Anterior cingulate cortex (tissue), 58 donors: ENCODE data around the gene MSH5.

Experiments used
- DNase-seq, 58 donors: peaks; one replicate each; lab custom pipeline; 2025; lab: John Stamatoyannopoulos, UW

Gene MSH5

DNA sequence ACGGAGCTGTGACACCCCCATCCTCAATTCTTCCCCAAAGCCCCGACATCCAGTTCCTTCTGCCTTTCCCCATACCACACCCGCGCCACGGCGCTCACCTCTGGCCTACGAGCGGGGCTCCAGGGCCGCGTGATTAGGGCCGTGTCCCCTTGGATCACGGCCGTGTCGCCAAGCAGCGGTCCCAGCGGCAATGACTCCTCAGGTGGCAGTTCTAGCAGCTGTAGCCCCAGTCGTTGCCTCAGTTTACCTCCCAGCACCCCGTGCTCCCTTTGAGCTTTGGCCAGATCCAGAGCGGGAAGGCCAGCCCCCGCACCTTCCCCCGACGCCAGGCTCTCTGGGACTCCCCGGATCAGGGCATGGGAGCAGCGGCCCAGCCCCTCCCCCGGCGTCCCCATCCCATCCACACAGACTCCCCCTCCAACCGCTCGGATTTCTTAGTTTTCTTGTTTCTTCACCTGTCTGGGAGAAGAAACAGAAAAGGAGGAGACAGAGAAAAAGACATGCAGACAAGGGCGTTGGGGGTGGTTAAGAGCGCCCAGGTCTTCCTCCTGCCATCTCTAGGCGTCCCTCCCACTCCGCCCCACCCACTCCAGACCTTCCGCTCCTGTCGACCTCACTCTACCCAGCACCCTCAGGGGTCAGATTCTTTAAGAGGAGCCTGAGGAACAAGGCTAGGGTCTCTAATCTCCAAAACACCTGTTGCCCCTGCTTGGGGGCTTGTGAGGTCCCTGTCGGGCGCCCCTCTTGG lies 10.9 kb upstream of the MSH5 start, which contains the start of gene DDAH2:
Gene DDAH2 (minus strand): TSS at position 533 of the 748 bp plus-strand sequence. CDS start 138 bp downstream, at position 395.
- no peak for DNase-seq

DNA sequence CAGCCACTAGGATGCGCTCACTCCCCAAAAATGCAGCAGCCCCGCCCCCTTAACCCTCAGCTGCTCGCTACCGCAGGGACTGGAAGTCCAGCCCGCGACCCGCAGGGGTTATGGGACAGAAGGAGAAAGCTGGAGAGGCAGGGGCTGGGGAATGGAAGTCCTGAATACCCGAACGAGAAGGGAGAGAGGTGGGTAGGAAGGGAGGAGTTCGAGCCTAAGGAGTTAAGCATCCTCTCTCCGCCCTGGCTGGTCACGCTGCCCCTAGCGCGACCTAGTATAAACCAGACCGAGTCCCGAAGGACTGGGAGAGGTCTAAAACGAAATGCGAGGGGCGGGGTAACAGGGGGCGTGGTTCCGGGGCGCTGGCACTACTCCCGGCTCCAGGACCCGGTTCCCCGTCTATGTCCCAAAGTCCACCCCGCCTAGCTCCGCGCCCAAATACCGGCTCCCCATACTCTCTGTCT lies 10.3 kb upstream of the MSH5 start:
- peak in 57 of 58 donors; percentile 18 to 89 (median 77) for DNase-seq

DNA sequence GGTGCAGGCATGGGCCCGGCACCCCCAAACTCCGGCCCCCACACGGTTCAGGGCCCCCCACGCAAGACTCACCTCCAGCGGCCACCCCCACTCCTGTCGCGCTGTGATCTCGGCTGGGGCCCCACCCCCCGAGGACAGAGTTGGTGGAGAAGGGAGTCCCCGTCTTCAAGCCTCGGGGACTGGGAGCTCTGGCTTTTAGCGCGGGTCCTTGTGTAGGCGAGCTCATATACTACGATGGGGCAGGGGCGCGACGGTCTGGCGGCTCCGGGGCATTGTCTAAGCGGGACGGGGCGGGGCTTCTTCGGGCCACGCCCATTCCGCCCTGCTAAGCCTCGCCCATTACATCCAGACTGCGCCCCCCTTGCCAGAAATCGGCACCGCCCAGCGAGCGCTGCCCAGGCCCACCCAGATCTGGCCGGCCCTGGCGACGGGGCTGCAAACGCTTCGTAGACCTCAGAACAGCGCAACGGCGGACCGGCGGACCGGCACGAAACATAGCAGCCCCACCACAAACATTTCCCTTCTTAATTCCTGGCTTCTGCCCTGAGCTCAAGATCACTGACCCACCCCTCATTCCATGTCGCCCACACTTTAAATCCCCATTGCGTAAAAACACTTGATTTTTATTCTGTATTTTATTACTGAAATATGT lies 9.7 kb upstream of the MSH5 start:
- peak in 50 of 58 donors; percentile 27 to 79 (median 57) for DNase-seq

- DNase-seq: no peak
Observed at GRCh38 chr6:31730631-31731086, 9.1 kb upstream of the MSH5 start.

DNA sequence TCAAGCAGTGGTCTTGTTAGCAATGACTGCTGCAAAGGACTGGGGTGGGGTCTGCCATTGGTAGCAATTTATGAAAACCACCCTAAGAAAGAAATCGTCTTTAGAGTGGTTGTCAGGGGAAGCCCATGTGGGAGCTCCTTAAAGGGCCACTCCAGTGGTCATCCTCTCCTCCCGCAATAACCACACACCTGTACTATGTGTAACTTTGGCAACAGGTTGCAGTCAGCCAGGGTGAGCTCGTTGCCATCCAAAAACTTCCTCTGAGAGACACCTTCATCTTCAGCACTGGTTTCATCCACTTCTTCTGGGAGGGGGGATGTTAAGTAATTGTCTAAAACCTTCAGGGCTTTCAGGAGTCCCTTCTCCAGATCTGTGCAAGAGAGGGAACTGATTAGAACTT lies 7.8 kb upstream of the MSH5 start:
- DNase-seq: no peak

DNA sequence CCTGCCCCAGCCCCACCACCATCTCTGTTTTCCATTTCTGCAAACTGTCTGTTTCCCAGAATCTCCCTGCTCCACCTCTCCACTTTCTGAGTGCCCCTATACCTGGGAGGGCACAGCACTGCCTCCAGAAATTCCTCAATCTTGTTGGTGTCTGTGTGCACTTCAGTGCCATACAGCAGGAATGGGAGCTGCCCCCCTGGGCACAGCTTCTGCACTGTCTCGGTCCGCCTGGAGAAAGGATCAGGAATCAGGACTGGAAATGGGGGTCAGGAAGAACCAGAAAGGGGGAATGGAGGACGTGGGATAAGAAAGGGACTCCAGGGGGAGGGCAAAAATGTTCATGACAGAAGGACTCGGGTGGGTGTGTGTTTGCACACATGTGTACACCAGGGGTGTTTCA lies 6.1 kb upstream of the MSH5 start:
- DNase-seq: no peak

GRCh38 chr6:31734247-31734820 lies 5.5 kb upstream of the MSH5 start:
- no peak for DNase-seq

- DNase-seq: peak in 2 of 58 donors; percentile 22 to 30
Observed at GRCh38 chr6:31734821-31735406, 4.9 kb upstream of the MSH5 start.

DNA sequence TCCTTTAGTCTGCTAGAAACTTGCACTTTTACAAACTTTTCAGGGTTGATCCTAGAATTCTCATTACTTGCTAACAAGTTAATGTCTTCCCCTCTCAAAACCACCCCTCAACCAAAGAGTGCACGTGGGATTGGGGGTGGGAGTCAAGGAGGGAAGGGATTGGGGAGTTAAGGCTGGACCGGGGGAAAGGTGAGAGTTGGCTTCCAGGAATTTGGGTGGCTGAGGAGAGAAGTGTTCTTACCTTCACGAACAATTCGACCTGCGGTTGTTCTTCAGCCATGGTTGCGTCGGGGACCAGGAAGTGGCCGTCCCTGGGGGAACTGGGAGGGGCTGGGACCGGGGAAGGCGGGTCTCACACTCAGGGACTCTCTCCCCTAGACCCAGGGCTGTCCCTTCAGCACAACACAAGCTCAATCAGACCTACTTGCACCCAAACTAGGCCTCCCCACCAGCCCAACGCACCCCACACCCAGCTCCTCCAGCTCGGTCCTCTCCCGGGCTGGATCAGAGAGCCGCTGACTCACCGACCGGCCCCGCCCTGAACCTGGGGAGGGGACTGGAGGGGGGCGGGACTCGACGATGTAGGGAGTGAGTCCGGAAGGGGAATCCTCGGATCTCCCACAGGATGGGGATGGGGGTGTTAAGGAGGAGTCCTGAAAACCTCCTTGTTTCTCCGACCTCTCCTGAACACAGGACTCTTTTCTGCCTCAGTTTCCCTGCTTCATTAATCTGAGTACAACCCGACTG lies 3.6 kb upstream of the MSH5 start, which contains the start of gene CLIC1:
Gene CLIC1 (minus strand): TSS at position 510 of the 747 bp plus-strand sequence. CDS start 230 bp downstream, at position 280.
- DNase-seq: peak in 4 of 58 donors; percentile 6 to 69 (median 18)

DNA sequence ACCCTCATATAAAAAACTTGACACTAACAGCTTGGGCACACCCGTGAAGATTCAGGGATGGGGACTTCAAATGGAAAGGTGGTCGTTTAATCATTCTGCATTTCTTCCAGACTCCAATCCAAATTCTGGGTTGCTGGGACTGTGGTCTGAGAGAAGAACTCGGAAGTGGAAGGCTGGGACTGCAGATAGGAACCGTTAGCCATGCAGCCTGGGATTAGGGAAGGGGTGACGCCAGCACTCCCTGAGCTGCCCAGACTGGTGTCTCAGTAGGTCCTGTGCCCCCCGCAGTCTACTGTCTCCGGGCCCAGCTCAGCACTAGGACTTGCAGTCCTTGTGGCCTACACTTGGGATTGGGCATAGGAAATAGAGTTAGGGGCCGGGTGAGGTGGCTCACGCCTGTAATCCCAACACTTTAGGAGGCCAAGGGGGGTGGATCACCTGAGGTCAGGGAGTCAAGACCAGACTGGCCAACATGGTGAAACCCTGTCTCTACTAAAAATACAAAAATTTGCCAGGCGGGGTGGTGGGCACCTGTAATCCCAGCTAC lies 3.0 kb upstream of the MSH5 start:
- DNase-seq: no peak

- DNase-seq: no peak
Observed at GRCh38 chr6:31737315-31737990, 2.4 kb upstream of the MSH5 start.

- peak in 10 of 58 donors; percentile 6 to 53 (median 18) for DNase-seq
Observed at GRCh38 chr6:31737991-31738979, 1.5 kb upstream of the MSH5 start.

DNA sequence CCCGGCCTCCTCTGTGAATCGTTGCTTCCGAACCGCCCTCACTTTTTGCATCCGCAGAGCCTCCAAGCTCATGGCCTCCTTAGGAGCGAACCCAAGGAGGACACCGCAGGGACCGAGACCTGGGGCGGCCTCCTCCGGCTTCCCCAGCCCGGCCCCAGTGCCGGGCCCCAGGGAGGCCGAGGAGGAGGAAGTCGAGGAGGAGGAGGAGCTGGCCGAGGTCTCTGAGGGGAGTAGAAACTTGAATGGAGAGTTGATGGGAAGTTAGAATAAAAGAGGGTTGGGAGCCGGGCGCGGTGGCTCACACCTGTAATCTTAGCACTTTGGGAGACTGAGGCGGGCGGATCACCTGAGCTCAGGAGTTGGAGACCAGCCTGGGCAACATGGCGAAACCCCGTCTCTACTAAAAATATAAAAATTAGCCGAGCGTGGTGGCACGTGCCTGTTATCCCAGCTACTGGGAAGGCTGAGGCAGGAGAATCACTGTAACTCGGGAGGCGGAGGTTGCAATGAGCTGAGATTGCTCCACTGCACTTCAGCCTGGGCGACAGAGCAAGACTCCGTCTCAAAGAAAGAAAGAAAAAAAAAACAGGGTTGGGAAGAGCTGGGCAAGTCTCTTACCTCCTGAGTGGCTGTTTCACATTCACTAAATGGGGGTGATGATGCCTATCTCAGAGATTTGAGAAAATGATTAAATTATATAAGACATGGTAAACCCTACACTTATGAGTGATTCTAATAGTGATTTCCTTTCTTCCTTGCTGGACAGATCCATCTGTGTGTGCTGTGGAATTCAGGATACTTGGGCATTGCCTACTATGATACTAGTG lies 805 bp downstream of the MSH5 start:
- DNase-seq: peak in 1 of 58 donors; percentile 34

- DNase-seq: no peak
Observed at GRCh38 chr6:31741815-31742214, 2.0 kb downstream of the MSH5 start.

DNA sequence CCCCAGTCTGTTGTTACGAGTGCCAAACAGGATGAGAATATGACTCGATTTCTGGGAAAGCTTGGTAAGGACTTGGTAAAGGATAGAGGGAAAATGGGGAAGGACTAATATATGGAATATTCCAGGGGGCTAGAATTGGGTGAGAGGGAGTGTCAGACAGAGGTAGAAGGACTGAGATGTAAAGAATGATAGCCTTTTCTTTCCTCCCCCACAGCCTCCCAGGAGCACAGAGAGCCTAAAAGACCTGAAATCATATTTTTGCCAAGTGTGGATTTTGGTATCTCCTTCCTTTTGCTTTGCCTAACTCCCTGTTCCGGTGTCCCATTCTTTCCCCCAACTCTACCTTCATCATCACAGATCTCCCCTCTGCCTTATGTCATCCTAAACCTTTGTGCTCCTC lies 3.1 kb downstream of the MSH5 start:
- DNase-seq: no peak

GRCh38 chr6:31744422-31744821 lies 4.6 kb downstream of the MSH5 start:
- DNase-seq: no peak
